ENCODE results near the gene FANK1. TPM values are rescaled to one million over a fixed set of nuclear protein-coding genes. Genes with fewer than 3 reads are reported as not detected.
A peak's percentile ranks its signal among the peaks of the same experiment; 100 is the strongest.

FANK1 gene
- total and polyA plus RNA-seq, 2 experiments from 2014 or later, result 2.9 to 6.0 TPM

DNA sequence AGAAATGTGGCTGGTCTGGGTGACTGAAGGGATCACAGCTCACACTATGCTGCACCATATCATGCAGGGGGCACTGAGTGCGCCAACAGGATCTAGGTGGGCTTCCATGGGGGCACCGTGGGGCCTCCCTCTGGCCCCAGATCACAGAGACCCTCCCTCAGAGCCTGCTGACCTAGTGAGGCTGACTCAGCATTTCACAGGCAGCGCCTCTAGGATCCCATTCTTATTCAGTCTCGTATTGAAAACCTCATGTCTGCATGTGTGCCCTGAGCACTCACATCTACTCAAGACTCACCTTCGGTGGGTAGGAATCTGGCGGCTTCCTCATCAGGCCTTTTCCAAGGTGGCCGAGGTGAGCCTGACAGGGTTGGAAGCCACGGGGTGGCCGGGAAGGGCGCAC lies 141.6 kb downstream of the FANK1 start:
- H3K79me2 ChIP-seq, result no peaks in the 10 kb centered on the region
- no peaks in the 10 kb centered on the region for H3K4me1 ChIP-seq (ENCODE audit: insufficient read depth)
- TF ChIP-seq EZH2 (IDR thresholded peaks at IDR 0.05; ENCODE audit: borderline replicate concordance), result no peak
- TF ChIP-seq EZH2phosphoT487 (IDR thresholded peaks at IDR 0.05; ENCODE audit: low read depth, severe bottlenecking, unreplicated experiment), result no peak
- no peak for TF ChIP-seq CTCF (IDR thresholded peaks at IDR 0.05; ENCODE audit: poor library complexity)
- no peaks in the 10 kb centered on the region for H3K9me3 ChIP-seq (ENCODE audit: low read depth)
- WGBS (ENCODE audit: low lambda C conversion rate, missing lambda C conversion rate), result 90% methylated on average over 10 of the region's 10 CpGs
- H4K20me1 ChIP-seq (ENCODE audit: insufficient read depth, poor library complexity, severe bottlenecking), result no peaks in the 10 kb centered on the region
- H2AFZ ChIP-seq, result no peak overlapping the region
- H3K4me2 ChIP-seq, result no peak overlapping the region
- DNase-seq (ENCODE audit: low spot score), result no peak
- H3K36me3 ChIP-seq (replicated peaks; ENCODE audit: insufficient read depth, low read depth), result no peaks in the 10 kb centered on the region
- no peaks in the 10 kb centered on the region for H3K27me3 ChIP-seq
- H3K4me3 ChIP-seq, result no peak overlapping the region
- H3K9me2 ChIP-seq (replicated peaks; ENCODE audit: insufficient read depth), result no peaks in the 10 kb centered on the region
- no peak overlapping the region for H3K27ac ChIP-seq

DNA sequence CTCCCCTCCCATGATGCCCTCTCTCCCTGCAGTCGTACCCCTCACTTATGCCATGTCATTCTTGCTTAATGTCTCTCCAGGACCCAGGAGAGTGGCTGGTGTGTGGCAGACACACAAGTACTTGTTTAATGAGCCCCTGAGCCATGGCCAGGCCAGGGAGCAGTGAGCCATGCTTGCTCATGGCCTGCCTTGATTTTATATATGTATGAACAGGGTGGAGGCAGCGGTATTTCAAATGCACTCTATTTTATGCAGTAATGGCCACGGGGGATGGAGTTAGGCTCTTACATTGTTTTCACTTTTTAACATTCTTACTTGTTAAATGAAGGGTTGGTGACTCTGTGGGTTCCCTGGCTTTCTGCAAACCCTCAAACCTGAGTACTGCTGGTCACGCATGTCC lies 144.8 kb downstream of the FANK1 start:
- H3K4me2 ChIP-seq, result no peak overlapping the region
- H3K9me2 ChIP-seq (replicated peaks; ENCODE audit: insufficient read depth), result no peaks in the 10 kb centered on the region
- no peak overlapping the region for H3K4me3 ChIP-seq
- H3K27ac ChIP-seq, result no peak overlapping the region
- H4K20me1 ChIP-seq (ENCODE audit: insufficient read depth, poor library complexity, severe bottlenecking), result no peaks in the 10 kb centered on the region
- H3K4me1 ChIP-seq (ENCODE audit: insufficient read depth), result no peaks in the 10 kb centered on the region
- WGBS (ENCODE audit: low lambda C conversion rate, missing lambda C conversion rate), result 96% methylated on average over 4 of the region's 4 CpGs
- no peak for TF ChIP-seq EZH2phosphoT487 (IDR thresholded peaks at IDR 0.05; ENCODE audit: low read depth, severe bottlenecking, unreplicated experiment)
- no peak for TF ChIP-seq EZH2 (IDR thresholded peaks at IDR 0.05; ENCODE audit: borderline replicate concordance)
- no peak for TF ChIP-seq CTCF (IDR thresholded peaks at IDR 0.05; ENCODE audit: poor library complexity)
- no peaks in the 10 kb centered on the region for H3K9me3 ChIP-seq (ENCODE audit: low read depth)
- no peaks in the 10 kb centered on the region for H3K79me2 ChIP-seq
- H3K27me3 ChIP-seq, result no peaks in the 10 kb centered on the region
- H2AFZ ChIP-seq, result no peak overlapping the region
- H3K36me3 ChIP-seq (replicated peaks; ENCODE audit: insufficient read depth, low read depth), result no peaks in the 10 kb centered on the region
- no peak for DNase-seq (ENCODE audit: low spot score)

GRCh38 chr10:126041804-126042231 lies 145.5 kb downstream of the FANK1 start:
- WGBS (ENCODE audit: low lambda C conversion rate, missing lambda C conversion rate), result 58% methylated on average over 12 of the region's 12 CpGs
- Histone ChIP-seq H3K9me2 (replicated peaks; ENCODE audit: insufficient read depth) (no peaks in the 10 kb centered on the region), H3K79me2 (no peaks in the 10 kb centered on the region), H3K4me2 (no peak overlapping the region), H3K36me3 (replicated peaks; ENCODE audit: insufficient read depth, low read depth) (no peaks in the 10 kb centered on the region), H3K9me3 (ENCODE audit: low read depth) (no peaks in the 10 kb centered on the region), H2AFZ (no peak overlapping the region), H3K4me1 (ENCODE audit: insufficient read depth) (no peaks in the 10 kb centered on the region), H3K27me3 (no peaks in the 10 kb centered on the region), H3K27ac (no peak overlapping the region), H3K4me3 (no peak overlapping the region), H4K20me1 (ENCODE audit: insufficient read depth, poor library complexity, severe bottlenecking) (no peaks in the 10 kb centered on the region)
- TF ChIP-seq EZH2 (IDR thresholded peaks at IDR 0.05; ENCODE audit: borderline replicate concordance), result no peak
- no peak for TF ChIP-seq CTCF (IDR thresholded peaks at IDR 0.05; ENCODE audit: poor library complexity)
- TF ChIP-seq EZH2phosphoT487 (IDR thresholded peaks at IDR 0.05; ENCODE audit: low read depth, severe bottlenecking, unreplicated experiment), result no peak
- DNase-seq (ENCODE audit: low spot score), result peak; percentile 61

GRCh38 chr10:126042354-126042753 lies 146.0 kb downstream of the FANK1 start:
- Histone ChIP-seq H3K9me2 (replicated peaks; ENCODE audit: insufficient read depth) (no peaks in the 10 kb centered on the region), H3K36me3 (replicated peaks; ENCODE audit: insufficient read depth, low read depth) (no peaks in the 10 kb centered on the region), H3K4me1 (ENCODE audit: insufficient read depth) (no peaks in the 10 kb centered on the region), H3K9me3 (ENCODE audit: low read depth) (no peaks in the 10 kb centered on the region), H3K79me2 (no peaks in the 10 kb centered on the region), H3K27me3 (no peaks in the 10 kb centered on the region), H3K4me2 (no peak overlapping the region), H3K4me3 (no peak overlapping the region), H4K20me1 (ENCODE audit: insufficient read depth, poor library complexity, severe bottlenecking) (no peaks in the 10 kb centered on the region), H3K27ac (no peak overlapping the region), H2AFZ (no peak overlapping the region)
- no peak for TF ChIP-seq EZH2phosphoT487 (IDR thresholded peaks at IDR 0.05; ENCODE audit: low read depth, severe bottlenecking, unreplicated experiment)
- no peak for TF ChIP-seq CTCF (IDR thresholded peaks at IDR 0.05; ENCODE audit: poor library complexity)
- TF ChIP-seq EZH2 (IDR thresholded peaks at IDR 0.05; ENCODE audit: borderline replicate concordance), result no peak
- no peak for DNase-seq (ENCODE audit: low spot score)
- WGBS (ENCODE audit: low lambda C conversion rate, missing lambda C conversion rate), result 75% methylated on average over 4 of the region's 4 CpGs
